HCEC 1CT (cell line): ENCODE data around the gene LSS.
"Not testable (repeated sequence)": the region's sequence is repeated elsewhere in the genome, so short reads cannot be mapped to it uniquely, and the experiment has no call there.

ENCODE experiments used
- DNase-seq: peaks from one replicate; pipeline ENCODE4 v3.0.0-alpha.2; 2017

LSS gene

GRCh38 chr21:46202592-46203202 lies 25.9 kb downstream of the LSS start:
- no peak for DNase-seq

DNA sequence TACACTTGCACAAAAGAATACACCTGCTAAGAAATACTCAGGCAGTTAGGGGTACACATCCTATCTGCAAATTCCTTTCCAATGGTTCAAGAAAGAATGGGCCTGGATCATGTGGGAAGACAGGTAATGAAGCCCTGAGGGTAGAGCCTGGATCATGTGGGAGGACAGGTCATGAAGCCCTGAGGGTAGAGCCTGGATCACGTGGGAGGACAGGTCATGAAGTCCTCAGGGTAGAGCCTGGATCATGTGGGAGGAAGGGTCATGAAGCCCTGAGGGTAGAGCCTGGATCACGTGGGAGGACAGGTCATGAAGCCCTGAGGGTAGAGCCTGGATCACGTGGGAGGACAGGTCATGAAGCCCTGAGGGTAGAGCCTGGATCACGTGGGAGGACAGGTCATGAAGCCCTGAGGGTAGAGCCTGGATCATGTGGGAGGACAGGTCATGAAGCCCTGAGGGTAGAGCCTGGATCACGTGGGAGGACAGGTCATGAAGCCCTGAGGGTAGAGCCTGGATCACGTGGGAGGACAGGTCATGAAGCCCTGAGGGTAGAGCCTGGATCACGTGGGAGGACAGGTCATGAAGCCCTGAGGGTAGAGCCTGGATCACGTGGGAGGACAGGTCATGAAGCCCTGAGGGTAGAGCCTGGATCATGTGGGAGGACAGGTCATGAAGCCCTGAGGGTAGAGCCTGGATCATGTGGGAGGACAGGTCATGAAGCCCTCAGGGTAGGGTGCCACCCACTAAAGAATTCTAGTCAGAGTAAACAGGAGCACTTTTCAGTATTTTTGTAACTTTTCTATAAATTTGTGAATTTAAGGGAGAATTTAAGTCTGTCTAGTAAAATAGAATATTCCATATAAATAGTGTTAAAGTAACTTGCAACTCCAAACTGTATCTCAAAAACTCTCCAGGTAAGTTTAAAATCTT lies 27.4 kb downstream of the LSS start:
- DNase-seq = not testable (repeated sequence)

- peak; percentile 8 for DNase-seq
These were observed 28.9 kb downstream of the LSS start for GRCh38 chr21:46199436-46200373.

DNA sequence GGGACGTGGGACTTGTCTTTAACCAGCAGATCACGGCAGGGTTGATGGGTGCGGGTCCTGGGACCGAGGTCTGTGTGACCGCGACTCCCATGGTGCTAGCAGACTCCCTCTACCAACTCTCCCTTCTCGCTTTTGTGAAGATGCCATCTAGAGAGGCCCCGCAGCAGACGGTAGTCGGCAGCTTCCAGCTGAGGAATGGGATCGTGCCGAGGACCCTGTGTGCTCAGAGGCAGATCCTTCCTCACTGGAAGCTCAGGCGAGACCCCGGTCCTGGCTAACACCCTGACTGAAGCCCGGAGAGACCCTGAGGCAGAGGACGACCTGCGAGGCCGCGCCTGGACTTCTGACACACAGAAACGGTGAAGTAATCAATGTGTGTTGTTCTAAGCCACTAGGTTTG lies 31.8 kb downstream of the LSS start:
- no peak for DNase-seq

- no peak for DNase-seq
These were observed 32.9 kb downstream of the LSS start for GRCh38 chr21:46195595-46196195.

DNA sequence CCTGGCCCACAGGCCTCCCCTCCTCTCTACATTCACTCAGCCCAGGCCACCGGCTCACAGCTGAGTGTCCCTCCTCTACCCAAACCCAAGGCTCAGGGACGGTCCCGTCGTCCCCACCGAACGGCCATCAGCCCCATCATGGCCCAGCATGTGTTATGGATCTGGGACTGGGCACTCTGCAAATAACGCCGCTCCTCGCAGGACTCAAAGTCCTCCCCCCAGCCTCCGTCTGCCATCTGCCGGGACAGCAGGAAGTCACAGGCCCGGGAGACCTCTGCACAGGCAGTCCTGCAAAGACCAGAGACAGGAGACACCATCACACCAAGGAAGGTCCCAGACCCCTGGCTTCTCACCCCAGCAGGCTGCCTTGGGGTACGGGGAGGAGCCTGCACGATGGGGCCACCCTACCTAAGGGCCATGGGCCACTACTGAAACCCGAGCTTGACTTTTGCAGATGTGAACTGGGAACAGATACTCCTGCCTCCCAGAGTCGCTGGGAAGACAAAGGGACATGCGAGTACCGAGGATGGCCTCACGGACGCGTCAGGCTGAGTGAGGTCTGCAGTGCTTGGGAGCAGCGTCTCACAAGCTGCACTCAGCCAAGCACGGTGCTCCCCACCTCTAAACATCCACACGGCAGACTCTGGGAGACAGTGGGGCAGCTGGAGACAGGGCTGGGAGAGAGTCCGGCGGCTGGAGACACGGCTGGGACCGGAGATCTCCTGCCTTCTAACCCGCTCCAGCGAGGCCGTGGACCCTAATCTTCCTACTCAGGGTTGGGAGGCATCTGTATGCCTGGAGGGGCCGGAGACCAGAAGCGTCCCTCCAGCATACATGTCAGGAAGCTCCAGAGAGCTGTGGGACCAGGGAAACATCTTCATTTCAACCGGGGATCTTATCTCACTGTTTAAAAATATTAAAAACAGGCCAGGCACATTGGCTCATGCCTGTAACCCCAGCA lies 33.9 kb downstream of the LSS start:
- DNase-seq = no peak

DNA sequence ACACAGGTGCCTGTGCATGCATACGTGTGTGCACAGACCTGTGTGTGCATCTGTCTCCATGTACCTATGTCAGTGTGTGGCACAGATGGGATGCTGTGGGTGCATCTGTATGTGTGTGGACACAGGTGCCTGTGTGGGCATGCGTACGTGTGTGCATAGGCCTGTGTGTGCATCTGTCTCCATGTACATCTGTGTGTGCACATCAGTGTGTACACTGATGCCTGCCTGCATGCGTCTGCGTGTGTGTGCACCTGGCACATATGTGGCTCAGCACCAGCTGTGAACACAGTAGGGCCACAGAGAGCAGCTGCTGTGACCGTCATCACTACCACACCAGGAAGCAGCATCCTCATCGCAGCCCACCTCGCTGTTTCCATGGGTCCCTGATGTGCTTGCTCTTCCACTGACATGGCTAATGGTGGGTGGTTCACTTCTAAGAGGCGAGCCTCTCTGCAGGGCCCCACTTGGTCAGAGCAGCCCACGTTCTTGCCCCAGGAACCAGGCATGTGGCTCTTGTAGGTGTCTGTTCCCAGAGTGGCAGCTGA lies 34.7 kb downstream of the LSS start:
- DNase-seq = no peak

GRCh38 chr21:46191686-46192575 lies 36.6 kb downstream of the LSS start:
- DNase-seq = no peak

DNA sequence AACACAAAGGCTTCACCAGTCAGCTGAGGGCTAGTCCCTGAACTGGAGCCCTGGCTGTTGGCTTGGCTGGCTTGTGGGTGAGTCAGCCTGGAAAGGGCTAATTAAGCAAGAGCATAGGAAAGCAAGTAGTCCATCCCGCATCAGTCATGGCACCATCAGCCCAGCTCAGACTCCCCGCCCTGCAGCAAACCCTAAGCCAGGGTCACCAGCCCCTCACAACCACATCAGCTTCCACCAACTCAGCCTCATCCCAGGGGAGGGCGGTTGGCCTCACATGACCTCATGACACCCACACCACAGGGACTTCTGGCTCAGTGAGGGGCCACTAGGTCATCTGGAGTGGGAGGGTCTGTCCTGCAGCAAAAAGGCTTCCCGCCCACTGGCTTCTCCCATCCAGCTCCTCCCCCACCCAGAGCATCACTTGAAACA lies 37.3 kb downstream of the LSS start:
- peak; percentile 82 for DNase-seq

DNA sequence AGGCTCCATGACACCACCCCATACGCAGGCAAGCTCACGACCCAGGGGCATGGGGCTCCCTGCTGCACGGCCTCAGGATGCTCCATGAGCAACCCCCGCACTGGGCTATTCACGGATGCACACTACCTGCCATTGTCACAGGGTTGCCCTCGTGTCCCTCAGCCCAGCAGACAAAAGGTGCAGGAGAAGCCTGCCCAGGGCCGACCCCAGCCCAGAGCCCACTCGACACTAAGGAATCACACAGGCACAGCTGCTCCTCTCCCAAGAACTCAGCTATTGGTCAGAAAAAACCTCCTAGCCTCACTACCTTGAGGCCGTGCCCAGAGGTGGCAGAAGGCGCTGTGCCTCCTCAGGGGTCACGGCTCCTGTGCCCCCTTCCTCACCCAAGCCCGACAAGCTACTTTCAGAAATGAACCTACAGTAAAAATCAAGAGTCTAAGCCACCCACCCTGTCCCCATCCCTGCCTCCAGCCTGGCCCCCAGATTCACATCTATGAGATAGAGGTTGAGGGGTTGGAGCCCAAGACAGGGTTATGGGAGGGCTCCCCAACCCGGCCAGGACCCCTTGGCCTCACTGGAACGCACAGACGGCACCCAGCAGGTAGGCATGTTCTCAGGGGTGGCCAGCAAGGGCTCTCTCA lies 38.0 kb downstream of the LSS start:
- no peak for DNase-seq

GRCh38 chr21:46189959-46190490 lies 38.5 kb downstream of the LSS start:
- DNase-seq = no peak

DNA sequence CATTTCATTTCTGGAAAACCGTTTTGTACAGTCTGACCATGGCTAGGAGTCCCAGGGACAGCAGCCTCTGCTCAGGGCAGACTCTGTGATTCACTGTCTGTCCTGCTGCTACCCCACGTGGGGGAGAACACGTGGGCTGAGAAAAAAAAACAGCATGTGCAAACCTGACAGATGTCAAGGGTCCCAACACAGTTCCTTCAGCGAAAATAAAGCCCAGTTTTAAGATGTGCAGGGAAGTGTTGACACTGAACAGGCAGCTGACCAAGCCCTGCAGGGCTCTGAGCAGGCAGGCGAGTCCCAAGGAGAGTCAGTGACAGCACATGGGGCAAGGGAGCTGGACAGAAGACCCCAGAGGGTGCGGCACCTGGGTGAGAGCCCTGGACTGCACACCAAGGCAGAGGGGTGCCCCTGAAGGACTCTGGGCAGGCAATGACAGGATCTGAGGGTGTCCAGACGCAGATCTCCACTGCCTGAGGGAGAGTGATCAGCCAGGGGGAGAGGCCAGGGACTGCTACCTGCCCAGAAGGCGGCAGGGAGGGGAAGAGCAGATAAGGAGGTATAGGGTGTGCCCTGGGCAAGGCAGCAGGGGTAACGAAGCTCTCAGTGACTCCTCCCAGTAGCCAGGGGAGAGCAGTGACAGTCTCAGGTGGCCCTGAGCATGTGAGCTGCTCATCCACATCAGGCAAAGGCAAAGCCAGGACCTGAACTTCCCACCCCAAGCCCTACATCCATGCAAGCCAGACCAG lies 39.2 kb downstream of the LSS start:
- peak; percentile 28 for DNase-seq

- peak; percentile 35 for DNase-seq
These were observed 40.1 kb downstream of the LSS start for GRCh38 chr21:46188226-46189212.

- no peak for DNase-seq
These were observed 40.8 kb downstream of the LSS start for GRCh38 chr21:46187814-46188213.

DNA sequence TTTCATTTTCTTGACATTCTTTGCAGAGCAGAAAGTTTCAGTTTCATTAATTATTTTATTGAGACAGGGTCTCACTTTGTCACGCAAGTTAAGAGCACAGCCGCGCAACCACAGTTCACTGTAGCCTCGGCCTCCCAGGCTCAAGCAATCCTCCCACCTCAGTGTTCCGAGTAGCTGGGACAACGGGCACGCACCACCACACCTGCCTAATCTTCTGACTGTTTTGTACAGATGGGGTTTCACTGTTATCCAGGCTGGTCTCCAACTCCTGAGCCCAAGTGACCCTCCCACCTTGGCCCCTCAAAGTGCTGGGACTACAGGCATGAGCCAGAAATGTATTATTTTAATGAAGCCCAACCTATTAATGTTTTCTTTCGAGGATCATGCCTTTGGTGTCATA lies 41.3 kb downstream of the LSS start:
- DNase-seq = no peak

DNA sequence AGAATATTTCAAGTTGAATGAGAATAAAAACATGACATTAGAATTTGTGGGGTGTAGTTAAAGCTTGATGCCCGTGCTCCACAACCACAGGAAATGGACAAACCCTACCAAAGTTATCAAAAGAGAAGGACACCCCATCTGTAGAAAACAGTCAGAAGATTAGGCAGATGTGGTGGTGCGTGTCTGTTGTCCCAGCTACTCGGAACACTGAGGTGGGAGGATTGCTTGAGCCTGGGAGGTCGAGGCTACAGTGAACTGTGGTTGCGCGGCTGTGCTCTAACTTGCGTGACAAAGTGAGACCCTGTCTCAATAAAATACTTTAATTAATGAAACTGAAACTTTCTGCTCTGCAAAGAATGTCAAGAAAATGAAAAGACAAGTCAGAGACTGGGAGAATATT lies 42.9 kb downstream of the LSS start:
- DNase-seq = no peak
